RWPE1 (cell line): ENCODE data around the gene TRIM72.

Source experiments
- CTCF ChIA-PET: fragments of 350-600 bp; sonication (Branson Sonifier 250); formaldehyde crosslinking; extraction: SDS; loops from one replicate; lab custom pipeline; 2021; lab: Yijun Ruan, JAX
- POLR2A ChIA-PET: fragments of 400-600 bp; formaldehyde crosslinking; extraction: SDS; loops from one replicate; lab custom pipeline; 2020; ENCODE audit warnings: antibody characterized with exemption; ENCODE audit not compliant: low non-redundant PET; lab: Yijun Ruan, JAX
- DNase-seq: peaks from one replicate; pipeline ENCODE4 v3.0.0; 2012; ENCODE audit warnings: low spot score
- H3K27ac ChIP-seq: fragments of 450-650 bp; 2 replicates; pipeline ENCODE4 v1.5.1; 2017
- CTCF ChIP-seq: fragments of 450-650 bp; conservative IDR thresholded peaks from 2 replicates; pipeline ENCODE4 v1.5.1; 2017; ENCODE audit warnings: low read depth, mild to moderate bottlenecking

TRIM72 gene

GRCh38 chr16:31251435-31251834, 37.5 kb downstream of the TRIM72 start:
- ChIA-PET POLR2A (no interaction called here), CTCF (no interaction called here)
- no peak for TF ChIP-seq CTCF
- no peak for DNase-seq
- H3K27ac ChIP-seq: no peak overlapping the region

GRCh38 chr16:31253642-31254045, 39.7 kb downstream of the TRIM72 start:
- ChIA-PET POLR2A (no interaction called here), CTCF (no interaction called here)
- H3K27ac ChIP-seq: no peak overlapping the region
- TF ChIP-seq CTCF: no peak
- DNase-seq: no peak

GRCh38 chr16:31256466-31256865, 42.5 kb downstream of the TRIM72 start:
- H3K27ac ChIP-seq: no peak overlapping the region
- POLR2A ChIA-PET: no interaction called here
- CTCF ChIA-PET: no interaction called here
- DNase-seq: no peak
- no peak for TF ChIP-seq CTCF

GRCh38 chr16:31258366-31258765, 44.4 kb downstream of the TRIM72 start:
- no peak overlapping the region for H3K27ac ChIP-seq
- DNase-seq: no peak
- ChIA-PET CTCF (no interaction called here), POLR2A (no interaction called here)
- no peak for TF ChIP-seq CTCF

- CTCF ChIA-PET: interaction anchor here (0.7 kb wide), 1 partner anchor 11 kb away, joined by 4 read pairs; no protein-coding TSS in a partner anchor
- no peak for DNase-seq
- POLR2A ChIA-PET: no interaction called here
Measured at GRCh38 chr16:31260136-31260931, 46.4 kb downstream of the TRIM72 start.

GRCh38 chr16:31262084-31262483, 48.2 kb downstream of the TRIM72 start:
- H3K27ac ChIP-seq: no peak overlapping the region
- ChIA-PET CTCF (no interaction called here), POLR2A (no interaction called here)
- no peak for DNase-seq
- no peak for TF ChIP-seq CTCF

More at GRCh38 chr16:31260136-31260931, 46.4 kb downstream of the TRIM72 start:
- TF ChIP-seq CTCF: no peak
- H3K27ac ChIP-seq: no peak overlapping the region
